ENCODE results near the gene GPSM1. TPM values are rescaled to one million over a fixed set of nuclear protein-coding genes. Genes with fewer than 3 reads are reported as not detected.

GPSM1 gene
- total RNA-seq, 1 donor from 2014 or later: 6.2 TPM

GRCh38 chr9:136341769-136342168, 14.4 kb downstream of the GPSM1 start:
- TF ChIP-seq, protein P1, sequence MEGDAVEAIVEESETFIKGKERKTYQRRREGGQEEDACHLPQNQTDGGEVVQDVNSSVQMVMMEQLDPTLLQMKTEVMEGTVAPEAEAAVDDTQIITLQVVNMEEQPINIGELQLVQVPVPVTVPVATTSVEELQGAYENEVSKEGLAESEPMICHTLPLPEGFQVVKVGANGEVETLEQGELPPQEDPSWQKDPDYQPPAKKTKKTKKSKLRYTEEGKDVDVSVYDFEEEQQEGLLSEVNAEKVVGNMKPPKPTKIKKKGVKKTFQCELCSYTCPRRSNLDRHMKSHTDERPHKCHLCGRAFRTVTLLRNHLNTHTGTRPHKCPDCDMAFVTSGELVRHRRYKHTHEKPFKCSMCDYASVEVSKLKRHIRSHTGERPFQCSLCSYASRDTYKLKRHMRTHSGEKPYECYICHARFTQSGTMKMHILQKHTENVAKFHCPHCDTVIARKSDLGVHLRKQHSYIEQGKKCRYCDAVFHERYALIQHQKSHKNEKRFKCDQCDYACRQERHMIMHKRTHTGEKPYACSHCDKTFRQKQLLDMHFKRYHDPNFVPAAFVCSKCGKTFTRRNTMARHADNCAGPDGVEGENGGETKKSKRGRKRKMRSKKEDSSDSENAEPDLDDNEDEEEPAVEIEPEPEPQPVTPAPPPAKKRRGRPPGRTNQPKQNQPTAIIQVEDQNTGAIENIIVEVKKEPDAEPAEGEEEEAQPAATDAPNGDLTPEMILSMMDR (IDR thresholded peaks at IDR 0.05): no peak
- TF ChIP-seq EZH2 (IDR thresholded peaks at IDR 0.05) (no peak), EZH2phosphoT487 (IDR thresholded peaks at IDR 0.05) (no peak)
- H3K36me3 ChIP-seq: no peaks in the 10 kb centered on the region
- H3K27me3 ChIP-seq: no peaks in the 10 kb centered on the region
- H3K79me2 ChIP-seq (ENCODE audit: low read depth): no peaks in the 10 kb centered on the region
- H3K4me1 Mint-ChIP-seq: peaks cover 18% of the 10 kb centered on the region
- H3K27me3 Mint-ChIP-seq (ENCODE audit: insufficient read depth, low read depth): peaks cover 8% of the 10 kb centered on the region
- no peak overlapping the region for H3K27ac ChIP-seq
- peaks cover 24% of the 10 kb centered on the region for H3K4me1 ChIP-seq
- no peak overlapping the region for H3K9ac ChIP-seq
- H3K36me3 Mint-ChIP-seq: no peaks in the 10 kb centered on the region
- H3K4me3 ChIP-seq: no peak overlapping the region
- no peak overlapping the region for H3K4me2 ChIP-seq
- no peak for DNase-seq (ENCODE audit: low spot score)
- H3K9me3 Mint-ChIP-seq: no peaks in the 10 kb centered on the region
- H3F3A ChIP-seq (ENCODE audit: low read depth): peaks cover 40% of the 10 kb centered on the region
- H3K9me3 ChIP-seq (ENCODE audit: low read depth): no peaks in the 10 kb centered on the region
- H4K20me1 ChIP-seq (ENCODE audit: low read depth): peaks cover 20% of the 10 kb centered on the region
- H2AFZ ChIP-seq (replicated peaks): no peak overlapping the region
- H3K27ac Mint-ChIP-seq: peak overlapping the region; percentile 63
- peak overlapping the region; percentile 63 for H3K4me3 Mint-ChIP-seq

- H3K36me3 ChIP-seq: no peaks in the 10 kb centered on the region
Measured at GRCh38 chr9:136342181-136343120, 15.1 kb downstream of the GPSM1 start.

GRCh38 chr9:136343121-136343883, 16.0 kb downstream of the GPSM1 start:
- no peaks in the 10 kb centered on the region for H3K27me3 ChIP-seq
- peak overlapping the region; percentile 29 for H3K9ac ChIP-seq
- no peaks in the 10 kb centered on the region for H3K79me2 ChIP-seq (ENCODE audit: low read depth)
- H3K36me3 ChIP-seq: no peaks in the 10 kb centered on the region
- peak overlapping the region; percentile 50 for H3K4me3 ChIP-seq
- Mint-ChIP-seq H3K4me1 (peaks cover 18% of the 10 kb centered on the region), H3K36me3 (no peaks in the 10 kb centered on the region), H3K9me3 (no peaks in the 10 kb centered on the region), H3K4me3 (peak overlapping the region; percentile 77), H3K27me3 (ENCODE audit: insufficient read depth, low read depth) (peaks cover 8% of the 10 kb centered on the region), H3K27ac (peak overlapping the region; percentile 76)
- H3K4me1 ChIP-seq: peaks cover 24% of the 10 kb centered on the region
- no peak overlapping the region for H2AFZ ChIP-seq (replicated peaks)
- no peak for DNase-seq (ENCODE audit: low spot score)
- TF ChIP-seq EZH2phosphoT487 (IDR thresholded peaks at IDR 0.05) (no peak), EZH2 (IDR thresholded peaks at IDR 0.05) (no peak)
- TF ChIP-seq, protein P1 (IDR thresholded peaks at IDR 0.05): peak; percentile 0
- H3F3A ChIP-seq (ENCODE audit: low read depth): peaks cover 40% of the 10 kb centered on the region
- no peaks in the 10 kb centered on the region for H3K9me3 ChIP-seq (ENCODE audit: low read depth)
- peaks cover 20% of the 10 kb centered on the region for H4K20me1 ChIP-seq (ENCODE audit: low read depth)
- no peak overlapping the region for H3K27ac ChIP-seq
- H3K4me2 ChIP-seq: peak overlapping the region; percentile 81

More at GRCh38 chr9:136342181-136343120, 15.1 kb downstream of the GPSM1 start:
- no peaks in the 10 kb centered on the region for H3K36me3 Mint-ChIP-seq
- H3K27ac Mint-ChIP-seq: peak overlapping the region; percentile 76
- Histone ChIP-seq H3K9ac (peak overlapping the region; percentile 29), H4K20me1 (ENCODE audit: low read depth) (peaks cover 20% of the 10 kb centered on the region), H3K4me1 (peaks cover 24% of the 10 kb centered on the region), H3K9me3 (ENCODE audit: low read depth) (no peaks in the 10 kb centered on the region), H3K4me3 (peak overlapping the region; percentile 50), H3F3A (ENCODE audit: low read depth) (peaks cover 40% of the 10 kb centered on the region), H3K4me2 (peak overlapping the region; percentile 81), H3K79me2 (ENCODE audit: low read depth) (no peaks in the 10 kb centered on the region), H3K27ac (no peak overlapping the region), H2AFZ (replicated peaks) (no peak overlapping the region), H3K27me3 (no peaks in the 10 kb centered on the region)
- no peaks in the 10 kb centered on the region for H3K9me3 Mint-ChIP-seq
- H3K4me1 Mint-ChIP-seq: peaks cover 18% of the 10 kb centered on the region
- peaks cover 8% of the 10 kb centered on the region for H3K27me3 Mint-ChIP-seq (ENCODE audit: insufficient read depth, low read depth)
- TF ChIP-seq EZH2 (IDR thresholded peaks at IDR 0.05): no peak
- TF ChIP-seq, protein P1 (IDR thresholded peaks at IDR 0.05): peak; percentile 29
- peak overlapping the region; percentile 77 for H3K4me3 Mint-ChIP-seq
- DNase-seq (ENCODE audit: low spot score): peak; percentile 95
